HL-60/S4 (cell line): ENCODE data around the gene ABCC2.

Source experiments
- in situ Hi-C: fragments of 300-500 bp; cut with MboI; formaldehyde crosslinking; loops from 2 replicates; pipeline ENCODE4 v1.14.3; 2022; ENCODE audit warnings: low sequenced_read_pairs

ABCC2 gene

GRCh38 chr10:99770408-99771045 is 11.9 kb upstream of the ABCC2 start:
- in situ Hi-C loops: no loop called here

- in situ Hi-C loops: no loop called here
These were observed 6.6 kb upstream of the ABCC2 start for GRCh38 chr10:99775850-99776249.

GRCh38 chr10:99777918-99778714 is 4.3 kb upstream of the ABCC2 start:
- in situ Hi-C loops: no loop called here

GRCh38 chr10:99779335-99779734 is 3.1 kb upstream of the ABCC2 start:
- in situ Hi-C loops: no loop called here

- in situ Hi-C loops: no loop called here
These were observed 558 bp upstream of the ABCC2 start for GRCh38 chr10:99781734-99782429.

GRCh38 chr10:99784016-99784726 is 1.7 kb downstream of the ABCC2 start:
- in situ Hi-C loops: no loop called here

GRCh38 chr10:99784727-99785441 is 2.4 kb downstream of the ABCC2 start:
- in situ Hi-C loops: no loop called here

GRCh38 chr10:99785646-99786045 is 3.2 kb downstream of the ABCC2 start:
- in situ Hi-C loops: no loop called here

GRCh38 chr10:99787311-99787710 is 4.9 kb downstream of the ABCC2 start:
- in situ Hi-C loops: no loop called here

GRCh38 chr10:99787782-99788445 is 5.5 kb downstream of the ABCC2 start:
- in situ Hi-C loops: no loop called here

- in situ Hi-C loops: no loop called here
These were observed 6.3 kb downstream of the ABCC2 start for GRCh38 chr10:99788598-99789256.

GRCh38 chr10:99791831-99792230 is 9.4 kb downstream of the ABCC2 start:
- in situ Hi-C loops: no loop called here

- in situ Hi-C loops: no loop called here
These were observed 11.4 kb downstream of the ABCC2 start for GRCh38 chr10:99793819-99794218.

GRCh38 chr10:99796928-99797327 is 14.5 kb downstream of the ABCC2 start:
- in situ Hi-C loops: no loop called here

GRCh38 chr10:99798031-99798430 is 15.6 kb downstream of the ABCC2 start:
- in situ Hi-C loops: no loop called here

- in situ Hi-C loops: no loop called here
These were observed 16.5 kb downstream of the ABCC2 start for GRCh38 chr10:99798920-99799319.

- in situ Hi-C loops: no loop called here
These were observed 17.2 kb downstream of the ABCC2 start for GRCh38 chr10:99799613-99800012.

GRCh38 chr10:99804471-99804870 is 22.0 kb downstream of the ABCC2 start:
- in situ Hi-C loops: no loop called here

- in situ Hi-C loops: no loop called here
These were observed 22.8 kb downstream of the ABCC2 start for GRCh38 chr10:99805190-99805589.

- in situ Hi-C loops: no loop called here
These were observed 23.7 kb downstream of the ABCC2 start for GRCh38 chr10:99806091-99806490.
